Progenitor cell of endocrine pancreas (in vitro differentiated cells): ENCODE measurements around the gene GFY. TPM values are rescaled to one million over a fixed set of nuclear protein-coding genes. Genes with fewer than 3 reads are reported as not detected.

ENCODE experiments used
- DNase-seq: peaks from one replicate; pipeline ENCODE4 v3.0.0; 2021; ENCODE audit warnings: low spot score; ENCODE audit not compliant: unreplicated experiment
- H3K27ac Mint-ChIP-seq: 2 replicates; pipeline ENCODE4 v1.8.0; 2021; ENCODE audit warnings: mild to moderate bottlenecking, moderate library complexity, mixed read lengths
- H3K27me3 Mint-ChIP-seq: 2 replicates; pipeline ENCODE4 v1.8.0; 2021; ENCODE audit warnings: mixed read lengths
- H3K36me3 Mint-ChIP-seq: 2 replicates; pipeline ENCODE4 v1.8.0; 2022; ENCODE audit warnings: mixed read lengths; ENCODE audit not compliant: insufficient read depth
- H3K4me1 Mint-ChIP-seq: 2 replicates; pipeline ENCODE4 v1.8.0; 2021; ENCODE audit warnings: low read depth, mixed read lengths
- H3K4me3 Mint-ChIP-seq: 2 replicates; pipeline ENCODE4 v1.8.0; 2021; ENCODE audit warnings: low read depth, mild to moderate bottlenecking, moderate library complexity, mixed read lengths
- H3K9me3 Mint-ChIP-seq: 2 replicates; pipeline ENCODE4 v1.8.0; 2021; ENCODE audit warnings: low read depth, mixed read lengths
- CTCF ChIP-seq: fragments of 200-600 bp; sonication (generic); IDR thresholded peaks from one replicate; pipeline ENCODE4 v1.5.0; 2021; ENCODE audit warnings: antibody characterized with exemption, mild to moderate bottlenecking; ENCODE audit not compliant: unreplicated experiment
- total RNA-seq: library from RNA; stranded (reverse); gene quantifications from 2 replicates; pipeline ENCODE4 v1.2.1, GENCODE V29; 2021

Gene GFY
- total RNA-seq, 1 donor from 2014 or later, result not detected

GRCh38 chr19:49430172-49430677 is 5.0 kb downstream of the GFY start:
- peaks cover 86% of the 10 kb centered on the region for H3K27me3 Mint-ChIP-seq
- no peak overlapping the region for H3K27ac Mint-ChIP-seq
- no peak for TF ChIP-seq CTCF
- H3K9me3 Mint-ChIP-seq, result no peaks in the 10 kb centered on the region
- no peak for DNase-seq
- H3K4me3 Mint-ChIP-seq, result no peak overlapping the region
- peaks cover 11% of the 10 kb centered on the region for H3K4me1 Mint-ChIP-seq
- no peaks in the 10 kb centered on the region for H3K36me3 Mint-ChIP-seq

GRCh38 chr19:49430678-49431329 is 5.6 kb downstream of the GFY start:
- Mint-ChIP-seq H3K27me3 (peaks cover 86% of the 10 kb centered on the region), H3K36me3 (no peaks in the 10 kb centered on the region), H3K4me1 (peaks cover 8% of the 10 kb centered on the region), H3K4me3 (no peak overlapping the region), H3K27ac (no peak overlapping the region), H3K9me3 (no peaks in the 10 kb centered on the region)
- TF ChIP-seq CTCF, result no peak
- no peak for DNase-seq

GRCh38 chr19:49431330-49431749 is 6.2 kb downstream of the GFY start:
- H3K36me3 Mint-ChIP-seq, result no peaks in the 10 kb centered on the region
- no peak for TF ChIP-seq CTCF
- H3K27ac Mint-ChIP-seq, result no peak overlapping the region
- H3K4me1 Mint-ChIP-seq, result peaks cover 6% of the 10 kb centered on the region
- H3K4me3 Mint-ChIP-seq, result no peak overlapping the region
- no peaks in the 10 kb centered on the region for H3K9me3 Mint-ChIP-seq
- H3K27me3 Mint-ChIP-seq, result peaks cover 86% of the 10 kb centered on the region
- DNase-seq, result no peak

- no peak for TF ChIP-seq CTCF
- Mint-ChIP-seq H3K27me3 (peaks cover 86% of the 10 kb centered on the region), H3K4me1 (peaks cover 4% of the 10 kb centered on the region), H3K4me3 (no peak overlapping the region), H3K9me3 (no peaks in the 10 kb centered on the region), H3K27ac (no peak overlapping the region), H3K36me3 (no peaks in the 10 kb centered on the region)
- DNase-seq, result no peak
Measured at GRCh38 chr19:49432141-49433073, 7.2 kb downstream of the GFY start.

- no peaks in the 10 kb centered on the region for H3K36me3 Mint-ChIP-seq
- no peak overlapping the region for H3K4me3 Mint-ChIP-seq
- H3K4me1 Mint-ChIP-seq, result peaks cover 2% of the 10 kb centered on the region
- H3K27ac Mint-ChIP-seq, result no peak overlapping the region
- peaks cover 88% of the 10 kb centered on the region for H3K27me3 Mint-ChIP-seq
- TF ChIP-seq CTCF, result no peak
- H3K9me3 Mint-ChIP-seq, result no peaks in the 10 kb centered on the region
- DNase-seq, result no peak
Measured at GRCh38 chr19:49433240-49433901, 8.2 kb downstream of the GFY start.
